Osteocyte (in vitro differentiated cells): ENCODE results near the gene CFAP100. TPM values are rescaled to one million over a fixed set of nuclear protein-coding genes. Genes with fewer than 3 reads are reported as not detected.
A peak's percentile ranks its signal among the peaks of the same experiment; 100 is the strongest.

Experiments
- DNase-seq: peaks from one replicate; pipeline ENCODE4 v3.0.0; 2021; ENCODE audit warnings: mixed read lengths; ENCODE audit not compliant: unreplicated experiment; ENCODE audit errors: extremely low spot score
- H3K27ac Mint-ChIP-seq: one replicate; pipeline ENCODE4 v1.8.0; 2021; ENCODE audit warnings: mild to moderate bottlenecking, mixed read lengths; ENCODE audit not compliant: unreplicated experiment
- H3K27me3 Mint-ChIP-seq: one replicate; pipeline ENCODE4 v1.8.0; 2021; ENCODE audit warnings: mixed read lengths; ENCODE audit not compliant: unreplicated experiment
- H3K36me3 Mint-ChIP-seq: one replicate; pipeline ENCODE4 v1.8.0; 2021; ENCODE audit warnings: mixed read lengths; ENCODE audit not compliant: unreplicated experiment
- H3K4me1 Mint-ChIP-seq: one replicate; pipeline ENCODE4 v1.8.0; 2021; ENCODE audit warnings: mixed read lengths; ENCODE audit not compliant: unreplicated experiment
- H3K4me3 Mint-ChIP-seq: one replicate; pipeline ENCODE4 v1.8.0; 2021; ENCODE audit warnings: mild to moderate bottlenecking, moderate library complexity, mixed read lengths; ENCODE audit not compliant: unreplicated experiment
- H3K9me3 Mint-ChIP-seq: one replicate; pipeline ENCODE4 v1.8.0; 2021; ENCODE audit warnings: mixed read lengths; ENCODE audit not compliant: unreplicated experiment
- total RNA-seq: library from RNA; stranded (reverse); gene quantifications from 2 replicates; pipeline ENCODE4 v1.2.1, GENCODE V29; 2021
- TF ChIP-seq, protein P1 (sequence below): fragments of 200-600 bp; sonication (generic); IDR thresholded peaks from 2 replicates; pipeline ENCODE4 v1.5.0; 2021; ENCODE audit warnings: antibody characterized with exemption, mild to moderate bottlenecking, moderate library complexity

CFAP100 gene
- total RNA-seq, 1 donor from 2014 or later, result not detected

GRCh38 chr3:126465928-126466544 lies 71.3 kb downstream of the CFAP100 start:
- Mint-ChIP-seq H3K9me3 (no peaks in the 10 kb centered on the region), H3K4me1 (no peaks in the 10 kb centered on the region), H3K36me3 (peaks cover 55% of the 10 kb centered on the region), H3K27me3 (no peaks in the 10 kb centered on the region), H3K4me3 (no peak overlapping the region), H3K27ac (no peak overlapping the region)
- TF ChIP-seq, protein P1, sequence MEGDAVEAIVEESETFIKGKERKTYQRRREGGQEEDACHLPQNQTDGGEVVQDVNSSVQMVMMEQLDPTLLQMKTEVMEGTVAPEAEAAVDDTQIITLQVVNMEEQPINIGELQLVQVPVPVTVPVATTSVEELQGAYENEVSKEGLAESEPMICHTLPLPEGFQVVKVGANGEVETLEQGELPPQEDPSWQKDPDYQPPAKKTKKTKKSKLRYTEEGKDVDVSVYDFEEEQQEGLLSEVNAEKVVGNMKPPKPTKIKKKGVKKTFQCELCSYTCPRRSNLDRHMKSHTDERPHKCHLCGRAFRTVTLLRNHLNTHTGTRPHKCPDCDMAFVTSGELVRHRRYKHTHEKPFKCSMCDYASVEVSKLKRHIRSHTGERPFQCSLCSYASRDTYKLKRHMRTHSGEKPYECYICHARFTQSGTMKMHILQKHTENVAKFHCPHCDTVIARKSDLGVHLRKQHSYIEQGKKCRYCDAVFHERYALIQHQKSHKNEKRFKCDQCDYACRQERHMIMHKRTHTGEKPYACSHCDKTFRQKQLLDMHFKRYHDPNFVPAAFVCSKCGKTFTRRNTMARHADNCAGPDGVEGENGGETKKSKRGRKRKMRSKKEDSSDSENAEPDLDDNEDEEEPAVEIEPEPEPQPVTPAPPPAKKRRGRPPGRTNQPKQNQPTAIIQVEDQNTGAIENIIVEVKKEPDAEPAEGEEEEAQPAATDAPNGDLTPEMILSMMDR, result no peak
- no peak for DNase-seq

GRCh38 chr3:126466886-126467610 lies 72.3 kb downstream of the CFAP100 start:
- Mint-ChIP-seq H3K4me3 (no peak overlapping the region), H3K4me1 (peaks cover 3% of the 10 kb centered on the region), H3K9me3 (no peaks in the 10 kb centered on the region), H3K27me3 (no peaks in the 10 kb centered on the region), H3K36me3 (peaks cover 55% of the 10 kb centered on the region), H3K27ac (no peak overlapping the region)
- no peak for DNase-seq
- TF ChIP-seq, protein P1, result no peak

DNA sequence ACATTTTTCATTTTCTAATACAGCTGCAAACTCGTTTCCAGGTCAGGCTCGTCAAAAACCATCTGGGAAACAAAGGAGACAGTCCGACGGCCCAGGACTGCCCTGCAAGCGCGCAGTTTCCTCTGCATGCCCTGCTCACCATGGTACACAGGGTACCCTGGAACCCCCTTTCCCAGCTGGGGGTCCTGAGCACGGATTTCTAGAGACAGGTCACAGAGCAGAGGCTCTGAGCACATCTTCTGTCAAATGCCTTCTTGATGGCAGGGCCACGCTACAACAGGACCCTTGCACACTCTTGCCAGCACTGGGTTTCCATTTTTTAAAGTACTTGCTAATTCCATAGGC lies 72.9 kb downstream of the CFAP100 start:
- H3K27ac Mint-ChIP-seq, result no peak overlapping the region
- TF ChIP-seq, protein P1, result no peak
- no peaks in the 10 kb centered on the region for H3K9me3 Mint-ChIP-seq
- no peaks in the 10 kb centered on the region for H3K27me3 Mint-ChIP-seq
- H3K4me3 Mint-ChIP-seq, result no peak overlapping the region
- DNase-seq, result no peak
- peaks cover 55% of the 10 kb centered on the region for H3K36me3 Mint-ChIP-seq
- H3K4me1 Mint-ChIP-seq, result peaks cover 8% of the 10 kb centered on the region

DNA sequence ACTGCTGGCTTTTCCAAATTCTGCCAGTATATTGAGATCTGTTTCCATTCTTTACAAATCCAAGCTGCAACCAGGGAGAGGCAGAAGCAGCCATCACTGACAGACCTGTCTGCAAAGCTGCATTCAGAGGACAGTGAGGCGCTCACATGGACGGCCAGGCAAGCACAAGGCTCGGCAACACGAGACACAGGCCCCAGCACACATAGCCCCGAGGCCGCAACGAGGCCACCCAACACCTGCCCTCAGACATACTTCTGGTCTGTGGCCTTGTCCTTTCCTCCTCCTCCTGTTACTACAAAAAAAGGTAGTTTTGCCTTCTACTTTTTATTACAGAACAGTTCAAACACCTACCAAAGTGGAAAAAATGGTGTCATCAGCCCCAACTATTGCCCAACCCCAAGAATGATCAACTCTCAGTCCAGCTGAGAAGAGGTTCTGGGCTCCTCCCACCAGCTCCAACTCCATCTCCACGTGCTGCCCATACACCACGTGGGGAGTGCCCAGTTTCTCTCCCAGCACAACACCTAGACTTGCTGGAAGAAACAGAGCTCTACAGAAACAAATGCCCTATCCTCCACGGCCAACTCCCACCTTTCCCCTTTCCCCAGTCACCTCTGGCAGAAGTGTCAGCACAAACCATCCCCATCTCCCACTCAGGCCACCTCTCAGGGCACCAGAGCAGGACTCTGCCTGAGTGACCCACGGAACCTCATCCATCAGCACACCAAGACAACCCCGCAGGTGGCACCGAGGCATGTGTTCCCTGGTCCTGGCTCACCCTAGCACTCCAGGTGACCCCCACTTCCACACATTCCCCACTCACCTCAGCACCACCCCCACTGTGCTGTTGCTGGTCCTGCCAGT lies 73.6 kb downstream of the CFAP100 start:
- H3K4me3 Mint-ChIP-seq, result no peak overlapping the region
- DNase-seq, result no peak
- H3K27ac Mint-ChIP-seq, result peak overlapping the region; percentile 4
- TF ChIP-seq, protein P1, result no peak
- H3K9me3 Mint-ChIP-seq, result no peaks in the 10 kb centered on the region
- H3K36me3 Mint-ChIP-seq, result peaks cover 56% of the 10 kb centered on the region
- H3K4me1 Mint-ChIP-seq, result peaks cover 15% of the 10 kb centered on the region
- H3K27me3 Mint-ChIP-seq, result no peaks in the 10 kb centered on the region

DNA sequence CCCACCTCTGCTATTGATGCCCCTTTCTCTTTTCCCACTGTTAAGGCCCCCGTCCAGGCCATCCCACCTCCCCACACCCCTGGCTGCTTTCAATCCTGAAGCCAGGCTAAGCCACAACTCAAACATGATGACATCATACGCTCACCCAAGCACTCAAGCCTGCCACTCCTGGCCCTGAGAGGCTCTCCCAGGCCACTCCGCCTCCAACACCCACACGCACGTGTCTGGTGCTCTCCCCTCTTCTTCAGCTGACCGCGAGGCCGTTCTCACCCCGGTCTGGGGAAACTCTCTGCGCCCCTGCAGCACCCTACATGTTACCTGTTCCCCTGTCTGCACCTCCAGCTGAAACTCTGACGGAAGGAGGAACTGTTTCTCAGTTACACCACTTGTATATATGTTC lies 74.8 kb downstream of the CFAP100 start:
- DNase-seq, result no peak
- H3K4me1 Mint-ChIP-seq, result peaks cover 27% of the 10 kb centered on the region
- H3K4me3 Mint-ChIP-seq, result no peak overlapping the region
- H3K9me3 Mint-ChIP-seq, result no peaks in the 10 kb centered on the region
- TF ChIP-seq, protein P1, result no peak
- H3K27ac Mint-ChIP-seq, result peak overlapping the region; percentile 68
- H3K36me3 Mint-ChIP-seq, result peaks cover 54% of the 10 kb centered on the region
- H3K27me3 Mint-ChIP-seq, result no peaks in the 10 kb centered on the region
